G401 (cell line): ENCODE measurements around the gene PAOX. TPM values are rescaled to one million over a fixed set of nuclear protein-coding genes. Genes with fewer than 3 reads are reported as not detected.
A peak's percentile ranks its signal among the peaks of the same experiment; 100 is the strongest.
"Not testable (repeated sequence)": the region's sequence is repeated elsewhere in the genome, so short reads cannot be mapped to it uniquely, and the experiment has no call there.

Source experiments
- DNase-seq: peaks from one replicate; pipeline ENCODE4 v3.0.0-alpha.2; 2015; ENCODE audit warnings: low spot score
- in situ Hi-C: cut with HindIII; loops from 2 replicates; pipeline ENCODE4 v1.10.0; 2016; ENCODE audit warnings: low sequenced_read_pairs, mixed read lengths
- total RNA-seq: library from RNA; depleted of rRNA; stranded (reverse); fragments of >200 nt; shearing (Covaris generic); gene quantifications from 2 replicates; pipeline ENCODE4 v1.2.3, GENCODE V29; 2014; rRNA removed

The PAOX gene
- total RNA-seq, 1 experiment from 2014 or later, result 11.7 TPM

DNA sequence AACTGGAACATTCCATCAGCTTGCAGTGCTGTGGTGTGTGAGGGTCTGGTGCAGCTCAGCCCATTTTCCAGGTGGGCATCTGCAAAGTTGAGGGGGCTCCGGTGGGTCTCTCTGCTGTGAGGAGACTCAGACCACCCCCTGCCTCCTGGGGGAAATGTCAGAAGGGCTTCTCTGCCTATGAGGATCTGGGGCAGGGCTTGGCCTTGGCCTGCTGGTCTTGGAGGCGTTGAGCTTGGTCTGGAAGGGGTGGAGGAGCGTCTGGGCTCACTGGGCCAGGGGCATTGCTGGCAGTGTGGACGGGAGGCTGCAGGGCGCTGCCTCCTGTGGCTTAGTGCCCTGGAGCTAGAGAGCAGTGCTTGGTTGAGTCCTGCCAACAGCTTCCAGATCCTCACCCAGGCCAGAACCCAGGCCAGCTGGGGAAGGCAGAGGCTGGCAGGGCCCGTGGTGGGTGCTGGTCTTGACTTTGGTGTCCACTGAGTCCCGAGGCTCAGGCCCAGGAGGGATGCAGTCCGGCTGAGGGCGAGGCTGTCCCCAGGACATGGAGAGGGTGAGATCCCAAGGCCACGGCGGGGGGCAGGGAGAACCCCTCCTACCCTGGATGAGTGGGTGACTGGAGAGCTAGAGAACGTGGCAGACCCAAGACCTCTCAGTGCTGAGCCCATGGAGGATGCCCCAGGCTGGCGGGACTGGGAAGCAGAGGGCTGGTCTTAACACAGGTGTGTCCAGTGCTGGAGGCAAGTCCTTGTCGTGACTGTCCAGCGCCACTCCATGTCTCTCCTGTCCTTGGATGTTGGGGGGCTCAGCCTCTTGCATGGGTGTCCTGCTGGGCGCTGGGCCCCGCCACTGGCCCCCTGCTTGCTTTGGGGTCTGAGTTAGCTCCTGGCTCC, 42.5 kb downstream of the PAOX start:
- in situ Hi-C loops, result no loop called here

DNA sequence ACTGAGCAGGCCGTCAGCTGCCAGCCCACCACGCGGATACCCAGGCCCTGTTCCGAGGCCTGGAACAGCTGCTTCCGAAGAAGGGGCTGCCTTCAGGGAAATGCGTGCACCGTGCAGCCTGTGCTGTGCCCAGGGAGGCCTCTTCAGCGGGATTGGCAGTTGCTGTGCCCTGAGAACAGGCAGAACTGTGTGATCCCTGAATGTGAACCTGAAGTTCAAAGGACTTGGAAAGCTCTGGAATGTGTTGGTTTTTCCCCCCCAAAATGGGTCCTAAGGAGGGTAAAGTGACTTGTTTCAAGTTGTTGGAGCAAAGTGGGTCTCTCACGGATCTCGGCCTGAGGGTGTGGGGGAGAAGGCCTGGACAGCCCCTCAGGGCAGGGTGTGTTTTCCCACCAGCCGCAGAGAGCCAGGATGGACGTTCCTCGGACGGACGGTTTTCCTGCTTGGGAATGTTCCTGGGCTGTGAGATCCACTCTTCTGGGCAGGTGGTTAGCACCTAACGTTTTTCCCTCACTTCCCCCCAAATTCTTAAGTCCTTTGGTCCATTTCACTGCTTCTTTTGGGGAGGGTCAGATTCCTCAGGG, 43.3 kb downstream of the PAOX start:
- no peak for DNase-seq
- in situ Hi-C loops, result no loop called here

More for the DNA sequence above, 42.5 kb downstream of the PAOX start:
- DNase-seq, result no peak

DNA sequence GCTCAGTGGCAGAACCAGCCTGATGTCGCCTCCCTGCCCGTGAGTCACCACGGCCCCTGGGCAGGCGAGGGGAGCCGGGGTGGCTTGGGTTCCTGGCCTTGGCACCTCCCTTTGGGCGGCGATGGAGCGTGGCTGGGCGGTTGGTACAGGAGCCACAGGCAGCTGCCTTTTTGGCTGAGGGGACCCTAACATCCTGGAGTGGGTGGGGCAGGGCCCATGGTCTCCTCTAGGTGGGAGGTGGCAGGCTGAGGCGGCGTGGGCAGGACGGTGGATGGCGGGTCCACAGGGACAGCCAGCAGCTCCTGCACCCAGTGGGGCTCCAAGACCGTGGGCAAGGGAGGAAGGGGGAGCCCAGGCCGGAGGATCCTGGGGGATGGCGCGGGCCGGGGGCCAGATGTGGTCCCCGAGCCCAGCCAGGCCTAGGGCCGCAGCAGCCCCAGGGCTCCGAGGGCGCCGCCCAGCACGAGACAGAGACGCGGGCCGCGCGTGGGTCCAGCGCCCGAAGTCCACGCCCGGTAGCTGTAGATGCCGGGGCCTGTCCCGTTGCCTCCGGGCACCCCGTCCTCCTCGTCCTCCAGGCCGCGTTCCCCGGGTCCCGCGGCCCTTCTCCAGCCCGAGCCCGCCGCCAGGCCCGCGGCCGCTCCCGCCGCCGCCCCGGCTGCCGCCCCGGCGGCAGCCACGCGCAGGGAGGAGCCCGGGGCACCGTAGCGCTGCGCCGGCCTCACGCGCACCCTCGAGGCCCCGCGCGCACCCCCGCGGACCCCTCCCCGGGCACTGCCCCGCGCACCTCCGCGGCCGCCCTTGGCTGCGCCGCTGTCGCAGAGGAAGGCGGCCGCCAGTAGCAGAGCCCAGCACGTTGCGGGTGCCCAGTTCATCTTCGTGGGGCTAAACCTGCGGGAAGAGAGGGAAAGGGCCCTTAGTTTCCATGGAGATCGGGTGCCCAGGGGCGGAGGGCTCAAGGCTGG, 44.0 kb downstream of the PAOX start:
- in situ Hi-C loops, result no loop called here
- DNase-seq, result peak; percentile 32

DNA sequence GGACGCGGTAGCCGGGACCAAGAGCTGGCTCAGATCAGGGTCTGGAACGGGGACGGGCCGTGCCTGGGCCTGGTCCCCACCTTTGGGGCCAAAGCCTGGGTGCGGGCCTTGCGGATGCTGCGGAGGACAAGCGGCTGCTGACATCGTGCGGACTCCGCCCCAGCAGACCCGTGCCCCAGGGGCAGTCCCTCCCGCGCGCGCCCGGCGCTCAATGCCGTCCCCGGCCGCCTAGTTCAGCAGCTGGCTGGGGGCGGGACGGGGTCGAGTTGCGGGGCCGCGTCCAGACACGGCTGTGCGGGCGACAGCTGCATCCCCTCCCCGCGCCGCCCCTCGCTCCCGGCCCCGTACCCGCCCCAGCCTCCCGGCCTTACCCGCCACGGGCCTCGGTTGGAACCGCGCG, 45.0 kb downstream of the PAOX start:
- in situ Hi-C loops, DNase-seq: not testable (repeated sequence)

DNA sequence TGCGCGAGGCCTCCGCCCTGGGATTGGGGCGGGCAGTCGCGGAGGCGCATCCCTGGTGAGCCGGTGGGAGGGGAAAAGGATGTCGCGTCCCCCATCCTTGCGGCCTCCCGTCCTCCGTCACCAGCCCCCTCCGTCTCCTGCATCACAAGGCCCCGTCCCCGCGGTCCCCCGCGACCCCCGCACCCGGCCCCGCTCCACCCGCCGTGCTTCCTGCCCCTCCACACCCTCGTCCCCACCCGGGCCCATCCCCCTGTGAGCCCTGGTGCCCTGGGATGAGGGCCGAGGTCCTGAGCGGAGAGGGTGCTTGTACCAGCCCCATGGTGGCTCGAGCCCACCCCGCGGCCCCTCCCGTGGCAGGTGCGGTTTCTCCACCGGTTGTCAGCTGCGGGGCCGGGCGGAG, 45.5 kb downstream of the PAOX start, which contains the start of gene SPRN:
TSS of gene SPRN (minus strand) at position 25 of the 400 bp plus-strand sequence. CDS start 944 bp downstream, outside the sequence.
- DNase-seq, in situ Hi-C loops: not testable (repeated sequence)

DNA sequence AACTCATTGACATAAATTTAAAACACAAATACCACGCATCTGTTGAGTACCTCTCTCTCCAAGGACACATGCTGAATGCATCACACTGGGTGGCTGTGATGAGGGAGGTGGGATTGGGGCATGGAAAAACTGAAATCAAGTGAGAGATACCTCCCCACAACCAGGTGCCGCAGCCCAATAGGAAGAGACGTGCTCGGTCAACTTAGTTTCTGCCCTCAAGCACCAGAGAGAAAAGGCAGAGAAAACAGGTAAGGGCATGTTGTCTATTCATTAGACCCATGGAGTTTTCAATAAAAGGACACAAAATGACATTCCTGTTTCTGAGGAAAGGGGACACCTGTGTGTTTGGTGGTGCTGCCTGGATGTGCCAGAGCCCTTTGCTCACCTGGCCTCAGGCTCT, 50.5 kb downstream of the PAOX start:
- DNase-seq, in situ Hi-C loops: not testable (repeated sequence)

DNA sequence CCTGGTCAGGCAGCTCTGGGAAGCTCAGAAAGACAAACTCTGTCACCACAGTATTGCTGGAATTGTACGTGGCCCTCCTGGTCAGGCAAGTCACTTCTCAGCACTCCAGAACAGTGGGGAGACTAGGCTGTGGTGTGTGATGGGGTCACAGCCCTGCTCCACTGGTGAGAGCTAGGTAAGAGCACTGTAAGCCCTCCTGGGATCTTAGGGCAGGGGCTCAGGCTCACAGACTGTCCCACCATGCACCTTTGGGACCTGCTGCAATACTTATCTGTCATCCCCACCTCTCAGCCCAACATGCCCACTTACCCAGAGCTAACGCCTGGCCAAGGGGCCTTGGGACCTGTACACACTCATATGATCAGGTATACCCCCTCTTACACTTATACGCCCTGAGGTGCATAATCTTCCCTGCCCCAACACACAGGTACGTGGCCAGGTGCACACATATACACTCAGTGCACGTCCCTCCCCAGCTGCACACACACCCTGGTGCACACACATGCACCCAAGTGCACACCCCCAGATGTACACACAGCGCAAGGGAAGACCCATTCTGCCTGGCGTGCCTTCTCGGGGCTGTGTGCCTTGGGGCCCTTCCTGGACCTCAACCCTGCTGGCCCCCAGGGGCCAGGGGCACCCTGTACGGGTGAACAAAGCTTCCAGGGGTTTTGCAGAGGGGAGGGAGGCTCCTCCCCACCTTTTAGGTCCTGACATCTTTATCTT, 53.0 kb downstream of the PAOX start:
- in situ Hi-C loops, DNase-seq: not testable (repeated sequence)

DNA sequence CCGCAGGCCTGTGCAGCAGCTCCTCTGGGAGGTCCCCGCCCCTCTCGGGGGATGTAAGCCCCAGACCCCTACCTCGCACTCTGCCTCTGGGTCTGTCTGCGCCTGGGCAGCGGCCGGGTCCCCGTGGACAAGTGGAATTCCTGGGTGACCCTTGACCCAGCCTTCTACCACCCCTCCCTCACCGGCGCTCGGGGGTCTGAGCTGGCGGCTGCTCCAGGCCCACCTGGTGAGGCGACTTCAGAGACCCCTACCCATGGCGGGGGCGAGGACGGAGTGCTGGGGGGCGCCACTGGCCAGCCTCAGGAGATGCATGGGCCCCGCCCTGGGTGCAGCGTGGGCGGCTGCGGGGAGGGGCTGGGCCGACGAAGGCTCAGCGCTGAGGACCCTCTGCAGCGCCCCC, 53.7 kb downstream of the PAOX start:
- in situ Hi-C loops, DNase-seq: not testable (repeated sequence)

DNA sequence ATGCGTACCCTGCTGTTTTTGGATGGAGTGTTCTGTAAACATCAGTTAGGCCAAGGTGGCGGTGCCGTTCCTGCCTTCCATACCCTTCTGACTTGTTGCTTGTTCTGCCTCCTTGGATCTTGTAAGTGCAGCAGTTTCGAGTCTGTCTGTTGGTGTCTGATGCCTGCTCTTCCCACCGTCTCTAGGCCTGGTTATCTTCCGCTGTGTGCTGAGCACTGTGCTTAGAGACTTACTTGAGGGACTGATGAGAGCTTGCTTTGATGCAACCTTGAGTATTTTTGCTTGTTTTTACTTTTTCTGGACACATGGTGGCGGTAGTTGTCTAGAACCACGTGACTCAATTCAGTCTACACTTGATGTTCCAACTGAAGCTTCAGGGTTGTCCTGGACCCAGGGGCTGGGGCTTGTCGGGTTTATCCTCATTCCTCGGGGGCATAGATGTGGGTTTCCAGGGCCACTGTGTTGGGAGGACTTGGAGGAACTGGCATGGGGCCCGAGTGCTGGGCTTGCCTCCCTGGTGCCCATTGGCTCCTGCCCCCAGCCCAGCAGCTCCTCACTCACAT, 59.7 kb downstream of the PAOX start:
- peak; percentile 54 for DNase-seq
- in situ Hi-C loops, result no loop called here

DNA sequence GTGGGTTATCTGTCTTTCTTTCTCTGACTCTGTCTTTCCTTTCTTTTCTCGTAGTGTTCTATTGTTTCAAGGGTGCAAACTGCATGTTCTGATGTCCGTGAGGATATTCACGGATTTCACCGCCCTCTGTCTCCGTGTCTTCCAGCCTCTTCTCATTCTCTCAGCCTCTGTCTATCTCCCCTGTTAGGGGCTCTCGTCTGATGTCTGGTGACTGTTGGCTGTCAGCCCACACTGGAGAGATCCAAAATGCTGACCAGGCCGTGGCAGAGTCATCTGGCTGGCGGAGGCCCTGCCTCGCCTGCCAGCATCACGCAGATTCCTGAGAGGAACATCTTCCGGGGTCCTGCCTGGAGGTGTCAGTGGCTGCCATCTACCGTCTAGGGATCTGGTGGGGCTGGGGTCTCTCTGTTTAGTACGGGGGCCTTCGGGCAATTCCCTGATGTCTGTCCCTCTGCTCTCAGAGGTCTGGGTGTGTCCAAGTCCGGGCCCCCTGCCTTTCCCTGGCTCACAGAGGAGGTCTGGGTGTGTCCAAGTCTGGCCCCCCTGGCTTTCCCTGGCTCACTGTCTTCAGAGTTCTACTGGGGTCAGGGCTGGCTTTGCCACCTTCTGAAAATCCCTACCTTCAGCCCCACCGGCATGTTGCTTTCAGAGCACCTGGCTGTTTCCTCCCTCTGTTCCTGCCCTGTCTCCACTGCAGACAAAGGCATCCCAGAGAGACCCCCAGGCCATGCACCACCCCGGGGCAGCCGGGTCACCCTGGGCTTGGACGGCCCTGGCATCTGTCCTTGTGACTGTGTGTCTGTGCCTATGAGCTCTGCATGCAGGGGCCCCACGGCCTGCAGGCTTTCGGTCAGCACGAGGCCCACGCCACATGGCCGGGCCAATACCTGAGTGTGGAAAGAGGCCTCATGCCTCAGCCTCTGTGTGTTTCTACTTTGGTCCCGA, 60.7 kb downstream of the PAOX start:
- in situ Hi-C loops, result no loop called here
- peak; percentile 4 for DNase-seq

DNA sequence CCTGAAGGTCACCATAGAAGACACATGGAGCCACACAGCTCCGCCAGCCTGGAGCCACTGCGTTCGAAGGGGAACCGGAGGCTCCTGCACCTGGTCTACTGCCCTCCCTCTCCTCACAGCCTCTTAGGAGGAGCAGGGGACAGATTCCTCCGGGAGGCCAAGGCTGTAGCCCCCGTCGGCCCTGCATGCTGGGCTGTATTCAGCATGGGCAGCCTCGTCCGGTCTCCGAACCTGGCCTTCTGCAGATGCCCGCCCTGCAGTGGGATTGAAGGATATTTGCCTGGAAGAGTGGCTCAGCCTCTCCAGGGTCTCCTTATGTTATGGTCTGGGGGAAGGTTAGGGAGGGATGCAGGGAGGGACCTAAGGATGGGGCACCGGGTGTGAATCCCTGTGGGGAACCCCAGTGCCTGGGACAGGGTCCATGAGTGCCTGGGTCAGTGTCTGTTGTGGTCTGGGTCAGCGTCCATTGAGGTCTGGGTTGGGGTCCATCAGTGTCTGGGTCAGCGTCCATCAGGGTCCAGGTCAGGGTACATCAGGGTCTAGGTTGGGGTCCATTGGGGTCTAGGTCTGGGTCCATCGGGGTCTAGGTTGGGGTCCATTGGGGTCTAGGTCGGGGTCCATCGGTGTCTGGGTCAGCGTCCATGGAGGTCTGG, 61.7 kb downstream of the PAOX start:
- in situ Hi-C loops, result no loop called here
- no peak for DNase-seq

Other genes starting within 250 kb of the PAOX start
- gene KNDC1, start 219.0 kb upstream of the PAOX start, total RNA-seq, result 0.47 and 4.0 TPM in 2 replicates
- gene UTF1, start 149.0 kb upstream of the PAOX start, total RNA-seq, result not detected in 2 replicates
- 0.12 TPM in 1 of 2 replicates, not detected in the other for gene VENTX, start 141.4 kb upstream of the PAOX start, total RNA-seq
- 0.68 and 12.7 TPM in 2 replicates for gene ADAM8, start 102.4 kb upstream of the PAOX start, total RNA-seq
- gene TUBGCP2, start 70.4 kb upstream of the PAOX start, total RNA-seq, result 71.4 and 73.3 TPM in 2 replicates
- gene ZNF511, start 70.3 kb upstream of the PAOX start, total RNA-seq, result 60.7 and 97.4 TPM in 2 replicates
- 53.3 and 63.5 TPM in 2 replicates for gene CALY, start 42.4 kb upstream of the PAOX start, total RNA-seq
- gene PRAP1, start 31.9 kb upstream of the PAOX start, total RNA-seq, result 1.8 and 3.0 TPM in 2 replicates
- gene FUOM, start 21.2 kb upstream of the PAOX start, total RNA-seq, result 65.7 and 103 TPM in 2 replicates
- 105 and 118 TPM in 2 replicates for gene ECHS1, start 5.9 kb upstream of the PAOX start, total RNA-seq
- 60.7 and 66.8 TPM in 2 replicates for gene MTG1, start 14.9 kb downstream of the PAOX start, total RNA-seq
- not detected in 2 replicates for gene SPRN, start 45.4 kb downstream of the PAOX start, total RNA-seq
- 0.10 and 0.18 TPM in 2 replicates for gene SCART1, start 74.7 kb downstream of the PAOX start, total RNA-seq
- 0.17 TPM in 1 of 2 replicates, not detected in the other for gene CYP2E1, start 148.1 kb downstream of the PAOX start, total RNA-seq
- not detected in 2 replicates for gene SYCE1, start 186.3 kb downstream of the PAOX start, total RNA-seq
- not detected in 2 replicates for gene FRG2B, start 247.5 kb downstream of the PAOX start, total RNA-seq